ENCODE data around the gene R3HDM2. TPM values are rescaled to one million over a fixed set of nuclear protein-coding genes. Genes with fewer than 3 reads are reported as not detected.

Gene R3HDM2
- total and polyA plus RNA-seq, 4 experiments from 2014 or later, result 3.9 to 132 (median 71.5) TPM

DNA sequence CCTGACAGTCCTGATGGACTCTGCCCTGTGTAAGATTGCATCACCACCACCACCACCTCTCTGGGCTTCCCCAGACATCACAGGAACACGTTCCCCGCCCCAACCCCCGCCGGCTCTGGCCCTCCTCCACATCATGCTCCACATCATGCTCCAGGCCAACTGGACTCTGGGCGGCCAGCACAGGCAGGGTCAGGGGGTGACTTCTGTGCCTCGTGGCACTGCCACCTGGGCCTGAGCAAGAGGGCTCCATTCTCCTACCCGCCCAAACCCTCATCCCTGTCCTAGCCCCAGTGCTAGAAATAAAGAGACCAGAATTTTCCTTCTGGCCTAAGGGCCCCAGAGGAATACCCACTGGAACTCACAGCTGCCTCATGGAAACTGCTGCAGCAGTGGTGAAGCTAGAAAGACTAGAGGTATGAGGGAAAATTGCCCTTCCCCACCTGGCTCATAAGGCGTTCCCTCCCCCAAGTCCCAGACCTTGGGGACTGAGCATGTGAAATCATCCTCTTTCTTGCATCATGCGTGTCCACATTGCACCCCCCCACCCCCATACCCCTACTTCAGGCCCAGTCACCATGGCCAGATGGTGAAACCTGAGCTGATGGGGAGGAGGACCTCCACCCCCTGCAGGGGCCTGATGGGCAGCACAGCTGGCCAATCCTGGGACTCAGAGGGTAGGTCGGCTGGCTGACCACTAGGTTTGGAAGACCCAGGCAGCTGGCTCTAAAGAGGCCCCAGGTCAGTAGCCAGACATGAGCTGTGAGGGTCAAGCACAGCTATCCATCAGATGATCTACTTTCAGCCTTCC, 23.9 kb upstream of the R3HDM2 start, which contains the start of gene INHBE:
Gene INHBE (plus strand): TSS at position 742 of the 808 bp plus-strand sequence. CDS start 230 bp downstream, outside the sequence.
- intact Hi-C loops (cut with micrococcal nuclease), result loop anchor here (10.0 kb wide), 1 partner anchor 240 kb away; the partner anchor contains the start of gene OS9
- Mint-ChIP-seq H3K9me3 (no peaks in the 10 kb centered on the region), H3K36me3 (peaks cover 0 to 2% of the 10 kb centered on the region in 2 donors), H3K27me3 (peaks cover 0 to 9% of the 10 kb centered on the region in 2 donors), H3K4me1 (peaks cover 9 to 25% (median 19%) of the 10 kb centered on the region in 4 donors), H3K27ac (peak within 1 kb of the TSS in 2 of 7 donors; percentile 1 to 38), H3K4me3 (peak within 1 kb of the TSS in 6 of 8 donors; percentile 41 to 80 (median 64))
- H3K27ac ChIP-seq (ENCODE audit: low read depth, low read length), result no peak within 1 kb of the TSS
- CTCF ChIA-PET (ENCODE audit: partially characterized antibody), result interaction anchor here (0.6 to 5.0 kb wide), 17 partner anchors 10 to 225 kb away, joined by 3 to 31 read pairs (median 6); partner anchors contain the start of genes ARHGAP9, INHBC and SHMT2
- H3K9me3 ChIP-seq (ENCODE audit: control insufficient read depth in 1 of 2, low read length in 2 of 2), result no peaks in the 10 kb centered on the region
- no peak for DNase-seq
- H3K36me3 ChIP-seq (ENCODE audit: insufficient read depth, low read length), result no peaks in the 10 kb centered on the region
- H3K27me3 ChIP-seq (ENCODE audit: insufficient read depth, low read length), result no peaks in the 10 kb centered on the region
- POLR2A ChIA-PET (ENCODE audit: partially characterized antibody), result no interaction called here
- H3K4me1 ChIP-seq (ENCODE audit: insufficient read depth, low read length), result peaks cover 9% of the 10 kb centered on the region
- no peak within 1 kb of the TSS for H3K4me3 ChIP-seq (ENCODE audit: low read length in 2 of 2)

DNA sequence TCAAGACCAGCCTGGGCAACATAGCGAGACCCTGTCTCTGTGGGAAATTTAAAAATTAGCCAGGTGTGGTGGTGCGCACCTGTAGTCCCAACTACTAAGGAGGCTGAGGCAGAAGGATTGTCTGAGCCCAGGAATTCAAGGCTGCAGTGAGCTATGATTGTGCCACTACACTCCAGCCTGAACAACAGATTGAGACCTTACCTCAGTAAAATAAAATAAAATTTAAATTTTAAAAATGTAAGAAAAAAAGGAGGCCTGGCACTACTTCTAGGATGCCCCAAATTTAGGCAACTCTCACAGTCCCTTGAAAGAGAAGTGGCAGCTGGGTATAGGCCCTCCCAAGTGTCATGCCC, 23.3 kb upstream of the R3HDM2 start:
- no peak overlapping the region for H3K27ac ChIP-seq (ENCODE audit: low read depth, low read length)
- no peaks in the 10 kb centered on the region for H3K27me3 ChIP-seq (ENCODE audit: insufficient read depth, low read length)
- POLR2A ChIA-PET (ENCODE audit: partially characterized antibody), result no interaction called here
- H3K4me3 ChIP-seq (ENCODE audit: low read length in 2 of 2), result no peak overlapping the region
- CTCF ChIA-PET (ENCODE audit: partially characterized antibody), result interaction anchor here (1.0 to 5.0 kb wide), 8 partner anchors 9 to 212 kb away, joined by 3 to 31 read pairs (median 8); partner anchors contain the start of gene INHBC
- peaks cover 0 to 2% of the 10 kb centered on the region in 2 donors for H3K36me3 Mint-ChIP-seq
- no peaks in the 10 kb centered on the region for H3K9me3 ChIP-seq (ENCODE audit: control insufficient read depth in 1 of 2, low read length in 2 of 2)
- H3K36me3 ChIP-seq (ENCODE audit: insufficient read depth, low read length), result no peaks in the 10 kb centered on the region
- H3K4me1 ChIP-seq (ENCODE audit: insufficient read depth, low read length), result peaks cover 9% of the 10 kb centered on the region
- H3K4me3 Mint-ChIP-seq, result no peak overlapping the region
- H3K9me3 Mint-ChIP-seq, result no peaks in the 10 kb centered on the region
- no peak overlapping the region for H3K27ac Mint-ChIP-seq
- H3K27me3 Mint-ChIP-seq, result peaks cover 0 to 7% of the 10 kb centered on the region in 2 donors
- peaks cover 8 to 19% (median 15%) of the 10 kb centered on the region in 4 donors for H3K4me1 Mint-ChIP-seq
- intact Hi-C loops (cut with micrococcal nuclease), result loop anchor here (10.0 kb wide), 1 partner anchor 241 kb away; the partner anchor contains the start of gene OS9
- no peak for DNase-seq

DNA sequence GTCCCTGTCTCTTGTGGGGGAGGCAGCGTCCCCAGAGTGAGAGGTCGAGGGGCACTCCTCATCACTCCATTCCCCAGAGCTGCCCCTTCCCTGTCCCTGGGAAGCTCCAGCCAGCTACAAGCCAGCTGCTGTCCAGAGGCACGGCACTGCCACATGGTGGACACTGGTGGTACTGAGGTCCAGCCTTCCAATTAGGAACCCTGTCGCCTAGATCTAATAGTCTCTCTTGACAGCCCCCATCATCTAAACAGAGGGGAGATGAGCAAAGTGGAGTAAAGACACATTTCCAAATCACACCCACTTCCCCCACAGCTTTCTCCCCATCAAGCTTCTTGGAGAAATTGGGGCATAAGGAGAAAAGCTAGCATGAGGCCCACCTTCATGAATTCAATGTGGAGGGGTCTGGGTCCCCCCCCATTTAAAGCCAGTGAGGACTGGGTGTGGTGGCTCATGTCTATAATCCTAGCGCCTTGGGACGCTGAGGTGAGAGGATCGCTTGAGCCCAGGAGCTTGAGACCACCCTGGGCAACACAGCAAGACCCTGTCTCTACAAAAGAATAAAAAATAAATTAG, 22.2 kb upstream of the R3HDM2 start:
- intact Hi-C loops (cut with micrococcal nuclease), result loop anchor here (2.0 to 10.0 kb wide), 2 partner anchors 190 to 242 kb away; partner anchors contain the start of gene OS9
- no peak overlapping the region for H3K4me3 Mint-ChIP-seq
- H3K4me1 Mint-ChIP-seq, result peaks cover 3 to 12% (median 6%) of the 10 kb centered on the region in 4 donors
- peaks cover 0 to 6% of the 10 kb centered on the region in 2 donors for H3K27me3 Mint-ChIP-seq
- POLR2A ChIA-PET (ENCODE audit: partially characterized antibody), result no interaction called here
- Histone ChIP-seq H3K36me3 (ENCODE audit: insufficient read depth, low read length) (no peaks in the 10 kb centered on the region), H3K27me3 (ENCODE audit: insufficient read depth, low read length) (no peaks in the 10 kb centered on the region), H3K27ac (ENCODE audit: low read depth, low read length) (no peak overlapping the region), H3K4me3 (ENCODE audit: low read length in 2 of 2) (no peak overlapping the region), H3K4me1 (ENCODE audit: insufficient read depth, low read length) (peaks cover 4% of the 10 kb centered on the region), H3K9me3 (ENCODE audit: control insufficient read depth in 1 of 2, low read length in 2 of 2) (no peaks in the 10 kb centered on the region)
- no peak overlapping the region for H3K27ac Mint-ChIP-seq
- H3K36me3 Mint-ChIP-seq, result no peaks in the 10 kb centered on the region
- peak in 1 of 5 donors; percentile 41 for DNase-seq
- H3K9me3 Mint-ChIP-seq, result no peaks in the 10 kb centered on the region
- CTCF ChIA-PET (ENCODE audit: partially characterized antibody), result interaction anchor here (0.7 to 5.0 kb wide), 17 partner anchors 9 to 192 kb away, joined by 3 to 43 read pairs (median 6); partner anchors contain the start of gene INHBC

DNA sequence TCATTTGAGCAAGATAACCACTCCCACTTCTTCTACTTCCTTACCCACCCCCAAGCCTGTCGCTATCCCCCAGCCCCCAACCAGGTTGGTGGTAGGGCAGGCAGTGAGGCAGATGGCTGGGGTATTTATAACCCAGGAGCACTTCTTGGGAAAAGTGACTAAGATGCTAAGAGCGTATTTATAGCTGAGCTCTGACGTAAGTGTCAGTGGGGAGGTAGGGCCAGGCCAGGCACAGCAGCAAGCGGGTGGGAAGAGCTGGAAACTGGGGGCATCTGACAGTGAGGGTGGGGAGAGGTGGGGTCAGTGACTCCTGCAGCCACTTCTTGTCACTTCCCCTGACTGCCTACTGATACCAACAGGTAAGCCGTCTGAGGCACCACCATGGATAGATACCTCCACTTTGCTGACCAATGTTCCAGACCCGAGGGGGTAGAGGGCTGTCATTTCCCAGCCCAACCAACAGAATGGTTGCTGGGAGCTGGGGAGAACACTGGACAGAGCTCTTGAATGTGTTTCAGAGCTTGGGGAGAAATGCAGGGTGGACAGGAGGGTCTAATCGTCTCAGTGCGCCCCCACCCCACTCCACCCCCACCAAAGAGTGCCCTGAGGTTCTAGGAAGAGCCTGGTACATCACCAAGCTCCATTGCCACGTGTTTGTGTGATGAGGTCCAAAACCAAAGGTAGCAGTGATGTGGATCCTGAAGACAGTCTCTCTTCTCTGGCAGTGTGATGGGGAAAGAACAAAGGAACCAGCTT, 21.5 kb upstream of the R3HDM2 start:
- H3K27me3 ChIP-seq (ENCODE audit: insufficient read depth, low read length), result no peaks in the 10 kb centered on the region
- no peak overlapping the region for H3K27ac ChIP-seq (ENCODE audit: low read depth, low read length)
- POLR2A ChIA-PET (ENCODE audit: partially characterized antibody), result interaction anchor here (1.5 kb wide), 1 partner anchor 11 kb away, joined by 3 read pairs; no protein-coding TSS in a partner anchor
- H3K4me3 ChIP-seq (ENCODE audit: low read length in 2 of 2), result no peak overlapping the region
- no peak overlapping the region for H3K27ac Mint-ChIP-seq
- H3K9me3 Mint-ChIP-seq, result no peaks in the 10 kb centered on the region
- no peak overlapping the region for H3K4me3 Mint-ChIP-seq
- CTCF ChIA-PET (ENCODE audit: partially characterized antibody), result interaction anchor here (0.7 to 8.3 kb wide), 17 partner anchors 7 to 213 kb away, joined by 3 to 43 read pairs (median 8); partner anchors contain the start of genes GLI1 and INHBC
- peaks cover 0 to 6% of the 10 kb centered on the region in 2 donors for H3K27me3 Mint-ChIP-seq
- no peaks in the 10 kb centered on the region for H3K36me3 ChIP-seq (ENCODE audit: insufficient read depth, low read length)
- H3K4me1 ChIP-seq (ENCODE audit: insufficient read depth, low read length), result peaks cover 4% of the 10 kb centered on the region
- intact Hi-C loops (cut with micrococcal nuclease), result loop anchor here (2.0 to 10.0 kb wide), 2 partner anchors 190 to 242 kb away; partner anchors contain the start of gene OS9
- no peaks in the 10 kb centered on the region for H3K36me3 Mint-ChIP-seq
- no peaks in the 10 kb centered on the region for H3K9me3 ChIP-seq (ENCODE audit: control insufficient read depth in 1 of 2, low read length in 2 of 2)
- peaks cover 3 to 12% (median 6%) of the 10 kb centered on the region in 4 donors for H3K4me1 Mint-ChIP-seq
- DNase-seq, result no peak

DNA sequence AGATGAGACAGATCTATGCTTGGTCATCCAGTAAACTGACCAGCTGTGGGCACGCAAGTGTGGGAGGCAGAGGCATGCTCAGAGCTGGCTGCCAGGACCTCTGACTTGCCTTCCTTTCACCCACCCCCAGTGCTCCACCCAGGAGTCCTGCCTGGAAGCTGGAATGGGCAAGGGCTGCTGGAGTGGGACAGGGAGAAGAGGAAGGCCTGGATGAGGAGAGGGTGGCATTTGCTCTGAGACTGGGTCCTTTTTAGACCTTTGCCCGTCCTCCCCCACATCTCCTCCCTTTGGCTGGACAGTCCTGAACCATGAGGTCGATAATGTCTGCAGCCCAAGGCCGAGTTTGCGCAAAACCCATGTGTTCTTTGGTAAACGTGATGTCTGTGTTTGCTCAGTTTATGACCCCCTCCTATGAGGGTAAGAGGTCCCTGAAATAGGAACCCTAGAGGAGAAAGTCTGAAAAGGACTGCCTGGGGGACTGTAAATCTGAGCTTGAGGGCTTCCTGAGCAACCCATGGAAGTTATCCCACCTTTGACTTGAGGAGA, 20.5 kb upstream of the R3HDM2 start:
- Histone ChIP-seq H3K36me3 (ENCODE audit: insufficient read depth, low read length) (no peaks in the 10 kb centered on the region), H3K9me3 (ENCODE audit: control insufficient read depth in 1 of 2, low read length in 2 of 2) (no peaks in the 10 kb centered on the region), H3K4me1 (ENCODE audit: insufficient read depth, low read length) (peaks cover 4% of the 10 kb centered on the region), H3K27ac (ENCODE audit: low read depth, low read length) (no peak overlapping the region), H3K4me3 (ENCODE audit: low read length in 2 of 2) (no peak overlapping the region), H3K27me3 (ENCODE audit: insufficient read depth, low read length) (no peaks in the 10 kb centered on the region)
- Mint-ChIP-seq H3K4me1 (peaks cover 3 to 7% (median 5%) of the 10 kb centered on the region in 4 donors), H3K4me3 (no peak overlapping the region), H3K27me3 (peaks cover 2 to 6% of the 10 kb centered on the region in 2 donors), H3K9me3 (no peaks in the 10 kb centered on the region), H3K36me3 (no peaks in the 10 kb centered on the region), H3K27ac (no peak overlapping the region)
- ChIA-PET CTCF (ENCODE audit: partially characterized antibody) (interaction anchor here (1.5 to 8.3 kb wide), 7 partner anchors 8 to 212 kb away, joined by 3 to 43 read pairs (median 8); partner anchors contain the start of gene GLI1), POLR2A (ENCODE audit: partially characterized antibody) (interaction anchor here (1.5 kb wide), 1 partner anchor 12 kb away, joined by 3 read pairs; no protein-coding TSS in a partner anchor)
- intact Hi-C loops (cut with micrococcal nuclease), result loop anchor here (10.0 kb wide), 1 partner anchor 243 kb away; the partner anchor contains the start of gene OS9
- DNase-seq, result no peak

DNA sequence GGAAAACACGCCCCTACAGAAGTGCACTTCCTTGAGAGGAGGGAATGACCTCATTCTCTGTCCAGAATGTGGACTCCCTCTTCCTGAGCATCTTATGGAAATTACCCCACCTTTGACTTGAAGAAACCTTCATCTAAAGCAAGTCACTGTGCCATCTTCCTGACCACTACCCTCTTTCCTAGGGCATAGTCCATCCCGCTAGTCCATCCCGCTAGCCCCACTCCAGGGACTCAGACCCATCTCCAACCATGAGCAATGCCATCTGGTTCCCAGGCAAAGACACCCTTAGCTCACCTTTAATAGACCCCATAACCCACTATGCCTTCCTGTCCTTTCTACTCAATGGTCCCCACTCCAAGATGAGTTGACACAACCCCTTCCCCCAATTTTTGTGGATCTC, 19.2 kb upstream of the R3HDM2 start:
- ChIA-PET CTCF (ENCODE audit: partially characterized antibody) (interaction anchor here (1.7 to 8.3 kb wide), 3 partner anchors 9 to 185 kb away, joined by 5 to 43 read pairs (median 43); partner anchors contain the start of gene GLI1), POLR2A (ENCODE audit: partially characterized antibody) (no interaction called here)
- no peak for DNase-seq
- intact Hi-C loops (cut with micrococcal nuclease), result loop anchor here (10.0 kb wide), 1 partner anchor 245 kb away; the partner anchor contains the start of gene OS9
- Mint-ChIP-seq H3K9me3 (no peaks in the 10 kb centered on the region), H3K27ac (no peak overlapping the region), H3K36me3 (no peaks in the 10 kb centered on the region), H3K4me3 (no peak overlapping the region), H3K27me3 (peaks cover 2 to 3% of the 10 kb centered on the region in 2 donors), H3K4me1 (no peaks in the 10 kb centered on the region)
- Histone ChIP-seq H3K4me1 (ENCODE audit: insufficient read depth, low read length) (no peaks in the 10 kb centered on the region), H3K36me3 (ENCODE audit: insufficient read depth, low read length) (no peaks in the 10 kb centered on the region), H3K9me3 (ENCODE audit: control insufficient read depth in 1 of 2, low read length in 2 of 2) (no peaks in the 10 kb centered on the region), H3K4me3 (ENCODE audit: low read length in 2 of 2) (no peak overlapping the region), H3K27ac (ENCODE audit: low read depth, low read length) (no peak overlapping the region), H3K27me3 (ENCODE audit: insufficient read depth, low read length) (no peaks in the 10 kb centered on the region)
